Stimulated activated CD8-positive, alpha-beta memory T cell treated with anti-CD3 and anti-CD28 coated beads, Interleukin-12 subunit alpha, Interleukin-12 subunit beta, amount 100 ng/mL, for 24 hours (primary cell): Measurements from ENCODE around the gene MMP24.

Experiments used
- DNase-seq: peaks from one replicate; pipeline ENCODE4 v3.0.0-alpha.2; 2020; ENCODE audit errors: extremely low read depth

Gene MMP24

DNA sequence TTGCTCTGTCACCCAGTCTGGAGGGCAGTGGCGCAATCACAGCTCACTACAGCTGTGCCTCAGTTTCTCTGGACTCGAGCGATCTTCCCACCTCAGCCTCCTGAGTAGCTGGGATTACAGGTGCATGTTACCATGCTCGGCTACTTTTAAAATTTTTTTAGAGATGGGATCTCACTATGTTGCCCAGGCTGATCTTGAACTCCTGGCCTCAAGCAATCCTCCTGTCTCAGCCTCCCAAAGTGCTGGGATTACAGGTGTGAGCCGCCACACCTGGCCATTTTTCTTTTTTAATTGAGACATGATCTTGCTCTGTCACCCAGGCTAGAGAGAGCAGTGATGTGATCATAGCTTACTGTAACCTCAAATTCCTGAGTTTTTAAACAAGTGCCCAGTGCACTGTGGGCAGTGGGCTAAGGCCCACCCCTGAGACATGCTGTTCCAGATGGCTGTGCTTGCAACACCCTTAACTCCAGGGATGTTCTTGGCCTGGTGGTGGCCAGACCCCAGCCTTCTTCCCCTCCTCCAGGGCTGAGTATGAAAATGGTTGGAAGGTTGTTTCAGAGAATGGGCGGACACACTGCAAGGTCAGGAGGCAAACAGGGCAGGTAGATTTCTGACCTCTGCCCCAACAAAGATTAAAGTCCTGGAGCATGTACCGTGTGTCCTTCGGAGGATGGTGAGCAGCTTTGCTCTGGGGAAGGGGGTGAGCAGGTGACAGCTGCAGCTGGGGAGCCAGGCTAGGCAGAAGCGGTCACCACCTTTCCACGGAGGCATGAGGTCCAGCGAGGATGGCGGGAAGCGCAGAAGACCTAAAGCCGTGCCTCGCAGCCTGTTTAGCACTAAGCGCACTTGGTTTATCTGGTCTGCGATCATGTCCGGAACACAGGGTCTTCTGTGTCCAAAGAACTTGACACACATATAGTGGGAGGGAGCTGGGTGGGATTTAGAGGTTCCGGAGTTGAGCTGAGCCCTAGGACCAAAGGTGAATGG is 67.1 kb downstream of the MMP24 start:
- DNase-seq = no peak

GRCh38 chr20:35294293-35294685 is 67.8 kb downstream of the MMP24 start:
- no peak for DNase-seq

- no peak for DNase-seq
These were observed 68.6 kb downstream of the MMP24 start for GRCh38 chr20:35295058-35295457.

- DNase-seq = no peak
These were observed 69.2 kb downstream of the MMP24 start for GRCh38 chr20:35295674-35296073.

DNA sequence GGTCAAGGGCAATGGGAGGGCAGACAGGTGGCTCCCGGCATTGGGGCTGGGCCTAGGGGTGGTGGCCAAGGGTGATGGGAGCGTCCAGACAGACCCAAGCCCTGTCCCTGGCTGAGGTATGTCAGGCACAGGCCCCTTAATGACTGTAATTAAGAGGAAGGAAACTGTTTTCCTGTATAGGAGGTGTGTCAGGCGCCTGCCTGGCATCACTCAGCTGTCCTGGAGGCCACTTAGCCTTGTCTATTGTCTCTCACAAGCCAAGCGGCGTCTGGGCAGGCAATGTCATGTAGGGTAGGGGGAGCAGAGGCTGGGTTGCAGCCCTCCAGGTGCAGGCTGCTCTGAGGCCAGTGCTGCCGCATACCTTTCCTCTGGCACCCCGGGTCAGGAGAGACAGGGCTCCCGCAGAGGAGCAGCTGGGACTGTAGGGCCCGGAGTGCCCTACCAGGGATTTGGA is 69.6 kb downstream of the MMP24 start:
- no peak for DNase-seq

GRCh38 chr20:35297155-35297554 is 70.7 kb downstream of the MMP24 start:
- DNase-seq = no peak

- DNase-seq = no peak
These were observed 71.2 kb downstream of the MMP24 start for GRCh38 chr20:35297740-35298139.

DNA sequence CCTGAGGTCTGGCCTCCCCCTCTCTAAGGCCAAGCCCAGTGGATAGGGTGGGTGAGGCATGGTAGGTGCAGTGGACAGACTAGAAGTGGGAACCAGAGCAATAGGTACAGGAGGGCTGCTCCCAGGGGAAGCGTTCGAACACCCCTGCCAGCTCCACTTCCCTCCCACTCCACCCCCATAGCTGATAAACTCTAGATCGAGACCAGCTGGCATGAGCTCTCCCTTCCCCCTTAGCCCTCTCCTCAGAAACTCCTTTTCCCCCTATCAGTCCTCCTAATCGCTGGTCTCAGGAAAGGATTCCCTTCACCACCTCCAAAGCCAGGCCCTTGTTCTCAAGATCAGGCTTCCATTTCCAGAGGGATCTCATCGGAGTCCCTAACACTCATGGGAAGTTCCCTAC is 71.8 kb downstream of the MMP24 start:
- no peak for DNase-seq

DNA sequence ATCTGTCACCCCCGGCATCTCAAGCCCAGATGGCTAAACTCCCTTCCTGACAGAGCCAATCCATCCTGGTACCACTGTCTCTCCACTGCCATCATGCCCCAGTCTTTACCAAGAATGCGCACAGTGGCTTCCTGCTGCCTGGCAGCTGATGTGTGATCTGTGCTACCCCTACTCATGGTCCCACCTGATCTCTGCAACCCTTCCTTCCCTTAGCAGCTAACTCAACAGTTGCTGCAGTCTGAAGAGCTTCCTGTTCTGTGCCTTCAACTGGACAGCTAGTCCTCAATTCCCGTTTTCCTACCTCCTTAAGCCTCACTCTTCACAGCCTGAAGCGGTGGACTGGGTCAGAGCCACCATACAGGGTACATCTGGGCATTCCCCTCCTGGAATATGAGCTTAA is 73.3 kb downstream of the MMP24 start:
- no peak for DNase-seq

GRCh38 chr20:35300469-35301262 is 74.2 kb downstream of the MMP24 start:
- DNase-seq = no peak

GRCh38 chr20:35301426-35301825 is 74.9 kb downstream of the MMP24 start:
- DNase-seq = no peak

GRCh38 chr20:35302421-35303335 is 76.2 kb downstream of the MMP24 start:
- no peak for DNase-seq

GRCh38 chr20:35303382-35303734 is 76.9 kb downstream of the MMP24 start:
- DNase-seq = no peak

- DNase-seq = peak; percentile 54
These were observed 77.4 kb downstream of the MMP24 start for GRCh38 chr20:35303735-35304491.

GRCh38 chr20:35304956-35305355 is 78.5 kb downstream of the MMP24 start:
- no peak for DNase-seq

GRCh38 chr20:35305682-35306556 is 79.4 kb downstream of the MMP24 start:
- DNase-seq = peak; percentile 68

DNA sequence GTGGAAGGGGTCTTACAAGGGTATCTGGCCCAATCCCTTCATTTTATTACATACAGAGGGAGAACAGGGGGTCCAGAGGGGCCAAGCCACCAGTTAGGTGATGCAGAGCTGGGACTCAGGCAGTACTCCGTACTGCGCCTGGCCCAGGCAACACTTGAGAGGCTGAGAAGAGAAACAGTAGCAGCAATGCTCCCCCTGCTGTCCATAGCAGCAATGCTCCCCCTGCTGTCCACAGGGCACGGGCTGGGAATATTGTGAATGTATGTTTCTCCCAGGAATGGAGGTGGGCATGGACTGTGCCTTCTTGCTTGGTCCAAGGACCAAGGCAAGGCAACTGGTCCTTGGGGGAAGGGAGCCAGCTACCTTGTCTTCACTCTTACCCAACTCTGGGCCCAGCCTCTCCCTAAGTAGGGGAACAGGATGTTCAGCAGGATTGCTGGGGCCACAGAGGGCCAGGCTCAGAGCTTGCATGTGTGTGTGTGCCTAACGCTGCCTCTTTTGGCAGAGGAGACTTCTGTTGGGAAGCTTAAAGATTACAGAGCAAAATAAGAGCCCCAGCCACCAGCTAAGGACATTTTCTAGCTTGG is 80.5 kb downstream of the MMP24 start:
- no peak for DNase-seq

DNA sequence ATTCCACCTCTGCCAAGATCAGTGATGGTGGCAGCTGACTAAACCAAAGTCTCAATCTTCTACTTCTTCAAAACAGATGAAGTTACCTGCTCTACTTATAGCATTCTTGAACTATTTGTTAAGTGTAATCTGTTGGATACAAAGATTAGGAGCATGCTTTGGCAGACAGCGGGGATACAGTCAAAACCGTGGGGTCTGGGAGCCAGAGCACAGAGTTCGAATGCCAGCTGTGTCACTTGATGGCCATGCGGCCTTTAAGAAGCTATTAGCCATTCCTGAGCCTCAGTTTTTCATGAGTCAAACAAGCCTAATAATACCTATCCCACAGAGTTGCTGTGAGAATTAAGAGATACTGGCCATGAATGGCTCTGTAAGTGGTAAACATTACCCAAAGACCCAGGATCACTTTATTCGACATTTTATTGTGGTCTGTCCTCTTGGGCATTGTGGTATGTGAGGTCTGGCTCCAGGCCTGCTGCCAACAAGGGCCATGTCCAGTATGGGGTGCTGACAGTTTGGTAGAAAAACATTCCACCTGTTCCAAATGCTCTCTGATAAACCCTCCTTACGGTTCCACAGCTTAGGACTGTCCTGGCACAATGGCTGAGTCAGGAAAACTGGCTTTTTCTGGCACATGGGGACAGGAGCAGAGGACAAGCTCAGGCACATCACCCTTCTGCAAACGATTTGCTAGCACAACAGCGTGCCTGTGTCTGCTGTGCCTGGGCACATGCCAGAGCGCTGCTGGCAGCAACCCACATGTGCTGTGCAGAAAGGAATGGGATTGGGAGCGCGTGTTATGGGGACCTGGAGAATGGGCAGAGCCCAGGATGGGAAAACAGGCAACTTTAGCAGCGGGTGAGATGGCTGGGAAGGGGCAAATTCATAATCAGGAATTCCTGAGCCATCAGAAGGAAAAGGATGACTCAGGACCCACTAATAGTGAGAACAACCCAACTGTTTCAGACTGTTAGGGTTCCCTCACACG is 81.5 kb downstream of the MMP24 start:
- DNase-seq = no peak
